Myocyte (in vitro differentiated cells): ENCODE measurements around the gene USP3. TPM values are rescaled to one million over a fixed set of nuclear protein-coding genes. Genes with fewer than 3 reads are reported as not detected.

Experiments used
- DNase-seq: peaks from one replicate; pipeline ENCODE4 v3.0.0-alpha.2; 2012; ENCODE audit warnings: low read depth
- total RNA-seq: library from RNA; depleted of rRNA; stranded (reverse); fragments of >200 nt; gene quantifications from 2 replicates; pipeline ENCODE4 v1.2.3, GENCODE V29; 2014

USP3 gene
- total RNA-seq, 1 donor from 2014 or later = 27.1 TPM

DNA sequence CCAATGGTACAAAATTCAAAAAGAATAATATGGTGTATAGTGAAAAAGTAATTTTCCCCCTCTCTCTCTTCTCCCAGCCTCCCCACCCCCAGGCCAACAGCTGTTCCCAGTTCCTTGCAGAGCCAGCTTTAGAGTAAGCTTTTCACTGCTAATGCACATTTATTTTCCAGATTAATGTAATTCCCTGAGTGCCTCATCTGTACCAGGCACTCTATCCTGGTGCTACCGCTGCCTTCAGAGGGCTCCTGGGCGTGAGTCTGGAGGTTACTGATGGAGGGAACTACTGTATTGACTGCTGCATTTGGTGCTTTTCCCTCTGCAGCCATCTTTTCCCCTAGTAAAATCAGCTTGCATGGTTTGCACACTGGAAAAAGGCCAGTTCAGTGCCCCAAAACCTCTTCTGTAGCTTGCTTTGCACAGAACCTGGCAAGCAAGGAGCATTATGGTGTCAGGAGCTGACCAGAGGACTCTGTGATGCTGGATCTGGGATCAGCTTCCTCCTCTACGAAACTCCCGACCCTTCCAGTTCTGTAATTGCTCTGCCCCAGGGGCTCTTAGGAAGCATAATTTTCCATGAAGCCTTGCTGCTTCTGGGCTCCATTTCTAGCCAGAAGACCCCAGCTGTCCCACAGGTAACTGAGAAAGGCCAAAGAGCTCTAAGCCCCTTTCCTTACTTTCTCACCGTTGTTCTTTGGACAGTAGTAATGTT, 8.5 kb upstream of the USP3 start:
- DNase-seq = no peak

DNA sequence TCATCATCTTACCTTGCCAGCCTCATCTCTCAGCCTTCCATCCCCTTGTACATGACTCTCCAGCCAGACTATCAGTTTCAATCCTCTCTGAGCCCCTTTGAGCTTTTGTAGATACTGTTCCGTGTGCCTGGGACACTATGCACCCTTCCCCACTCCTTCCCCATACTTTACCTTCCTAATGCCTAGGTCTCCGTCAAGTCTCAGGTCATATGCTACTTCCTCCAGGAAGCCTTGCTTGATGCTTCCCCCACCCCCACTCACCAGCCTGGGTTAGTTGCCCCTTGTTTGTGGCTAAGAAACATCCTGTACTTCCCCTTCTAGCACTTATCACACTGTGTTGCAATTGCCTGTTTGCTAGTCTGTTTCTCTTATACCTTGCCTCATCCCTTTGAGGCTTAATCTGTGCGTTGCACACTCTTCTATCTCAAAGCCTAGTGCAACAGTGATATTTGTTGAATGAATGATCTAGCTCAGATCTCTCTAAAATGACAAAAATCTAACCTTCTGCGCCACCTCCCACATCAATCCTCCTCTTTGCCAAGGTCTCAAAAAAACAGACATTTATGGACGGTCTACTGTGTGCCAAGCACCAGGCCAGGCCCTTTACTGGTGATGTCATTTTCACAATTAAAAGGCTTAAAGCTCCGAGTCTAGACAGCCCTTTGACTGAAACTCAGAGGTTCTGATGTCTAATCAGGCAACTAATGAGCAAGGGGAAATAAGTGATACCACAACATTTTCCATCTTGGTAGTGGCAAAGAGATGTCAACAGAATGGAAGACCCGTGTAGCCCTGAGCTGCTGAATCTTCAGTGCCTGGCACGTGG, 6.5 kb upstream of the USP3 start:
- DNase-seq = no peak

DNA sequence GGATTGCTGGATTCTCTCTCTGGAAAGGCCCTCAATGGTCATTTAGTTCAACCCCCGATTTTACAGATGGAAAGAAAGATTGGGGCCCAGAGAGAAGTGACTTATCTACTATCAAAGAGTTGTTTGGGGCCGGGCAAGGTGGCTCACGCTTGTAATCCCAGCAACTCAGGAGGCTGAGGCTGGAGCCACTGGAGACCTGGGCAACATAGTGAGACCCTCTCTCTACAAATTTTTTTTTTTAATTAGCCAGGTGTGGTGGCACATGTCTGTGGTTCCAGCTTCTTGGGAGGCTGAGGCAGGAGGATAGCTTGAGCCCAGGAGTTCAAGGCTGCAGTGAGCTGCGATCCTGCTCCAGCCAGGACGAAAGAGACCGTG, 5.2 kb upstream of the USP3 start:
- DNase-seq = no peak

DNA sequence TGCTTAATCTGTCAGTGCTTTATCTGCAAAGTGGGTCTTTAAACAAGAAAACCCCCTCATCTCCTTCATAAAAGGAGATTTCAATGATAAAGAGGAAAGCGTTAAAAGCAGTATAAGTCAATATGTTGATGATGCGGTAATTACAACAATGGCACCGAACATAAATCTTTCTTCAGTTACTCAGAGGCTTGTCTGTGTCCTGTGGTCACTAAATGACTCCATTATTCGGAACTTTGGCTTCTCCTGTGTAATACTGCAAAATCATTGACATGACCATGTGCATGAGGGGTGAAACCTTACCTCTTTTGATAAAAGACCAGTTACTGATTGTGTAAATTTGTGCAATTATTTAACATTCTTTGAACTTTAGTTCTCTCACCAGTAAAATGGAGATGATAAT, 4.8 kb upstream of the USP3 start:
- DNase-seq = no peak

DNA sequence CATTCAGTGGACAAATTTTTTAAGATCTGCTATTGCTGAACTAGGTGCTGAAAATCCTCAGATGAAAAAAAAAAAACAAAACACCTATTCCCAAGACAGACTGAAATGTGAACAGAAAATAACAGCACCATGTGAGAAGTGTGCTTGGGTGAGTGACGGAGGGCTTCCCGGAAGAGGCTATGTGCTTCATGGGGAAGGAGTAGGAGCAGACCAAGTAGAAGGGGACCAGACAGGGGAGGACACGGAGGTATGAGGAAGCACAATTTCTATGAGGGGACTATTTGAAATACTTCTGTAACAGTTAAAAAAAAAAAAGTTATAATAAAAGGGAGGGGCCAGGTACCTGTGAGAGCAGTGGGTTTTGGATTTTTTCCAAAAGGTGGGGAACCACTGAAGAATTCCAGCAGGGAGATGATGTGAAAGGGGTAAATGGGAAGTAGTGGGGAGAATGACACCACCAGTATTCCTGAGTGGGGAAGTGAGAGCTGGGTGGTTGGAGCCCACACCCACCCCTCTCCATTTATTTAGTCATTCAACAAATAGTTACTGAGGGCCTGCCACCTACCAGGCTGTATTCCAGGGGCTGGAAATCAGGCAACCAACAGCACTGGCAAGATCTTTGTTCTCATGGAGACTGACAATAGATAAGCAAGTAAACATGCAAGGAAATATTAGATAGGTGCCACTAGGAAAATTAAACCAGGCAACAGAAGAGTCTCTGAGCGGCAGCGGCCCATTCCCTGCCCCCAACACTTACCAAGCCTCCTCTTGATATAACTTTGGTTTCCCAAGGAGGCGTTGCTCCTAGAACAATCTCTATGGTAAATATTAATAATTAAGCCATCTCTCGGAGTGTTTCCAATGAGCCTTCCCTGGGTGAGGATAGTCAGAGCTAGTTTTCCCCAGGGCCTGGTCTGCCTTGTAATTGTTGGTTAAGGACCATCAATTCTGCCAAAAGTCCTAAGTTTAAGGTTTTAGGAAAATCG, 3.8 kb upstream of the USP3 start:
- no peak for DNase-seq

DNA sequence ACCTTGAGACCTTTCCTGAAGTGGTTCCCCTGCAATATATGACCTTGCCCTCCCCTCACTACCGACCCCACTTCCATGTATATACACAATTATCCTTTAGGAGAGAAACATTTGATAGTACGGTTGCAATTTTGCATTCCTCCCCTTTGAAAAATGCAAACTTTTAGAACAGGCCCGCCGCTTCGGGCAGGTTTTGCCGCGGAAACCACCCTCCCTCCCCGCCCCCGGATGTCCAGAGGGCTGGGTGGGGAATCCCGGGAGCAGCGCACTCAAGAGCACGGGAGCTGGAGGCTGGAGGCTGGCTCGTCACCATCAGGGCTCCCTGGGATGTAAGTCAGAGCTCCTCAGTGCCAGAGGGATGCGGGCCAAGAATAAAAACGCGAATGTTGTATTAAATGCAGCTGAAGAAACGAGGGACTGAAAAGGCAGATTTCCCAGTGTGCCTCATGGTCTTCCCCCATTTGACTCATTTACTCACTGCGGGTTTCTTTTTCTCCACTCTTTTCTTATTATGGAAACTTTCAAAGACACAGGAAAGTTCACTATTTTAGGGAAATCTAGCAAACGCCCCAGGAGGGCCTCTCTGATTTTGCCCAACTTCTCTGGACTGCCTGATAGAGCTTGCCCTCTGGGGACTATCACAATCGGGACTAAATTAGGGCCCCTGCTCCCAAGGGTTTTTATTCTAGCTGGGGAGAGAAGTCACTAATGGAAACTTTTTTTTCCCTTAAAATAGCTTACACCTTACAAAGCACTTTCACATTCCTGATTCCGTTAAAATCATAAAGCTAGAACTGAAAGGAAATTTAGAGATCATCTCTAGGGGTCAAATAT, 2.9 kb upstream of the USP3 start:
- peak; percentile 73 for DNase-seq

DNA sequence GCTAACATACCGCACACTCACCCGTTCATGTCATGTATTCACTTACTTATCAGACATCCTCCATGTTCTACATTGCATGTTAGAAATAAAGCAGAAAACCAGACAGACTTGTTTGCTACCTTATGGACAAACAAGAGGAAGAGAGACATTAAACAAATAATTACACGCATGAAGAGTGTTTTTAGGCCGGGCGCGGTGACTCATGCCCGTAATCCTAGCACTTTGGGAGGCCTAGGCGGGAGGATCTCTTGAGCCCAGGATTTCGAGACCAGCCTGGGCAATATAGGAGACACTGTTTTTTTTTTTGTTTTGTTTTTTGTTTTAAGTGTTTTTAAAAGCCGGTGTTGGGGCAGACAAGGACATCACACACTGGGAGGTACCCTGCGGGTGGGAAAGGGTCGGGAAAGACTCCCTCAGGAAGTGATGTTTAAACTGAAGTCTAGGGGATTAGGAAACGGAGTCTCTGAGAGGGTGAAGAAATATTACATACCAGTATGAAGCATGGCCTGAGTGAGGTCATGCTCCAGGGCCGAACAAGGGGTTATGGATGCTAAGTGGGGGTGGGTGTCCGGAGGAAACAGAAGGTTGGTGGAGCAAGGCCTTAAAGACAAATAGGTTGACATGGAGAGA, 2.1 kb upstream of the USP3 start:
- DNase-seq = no peak

DNA sequence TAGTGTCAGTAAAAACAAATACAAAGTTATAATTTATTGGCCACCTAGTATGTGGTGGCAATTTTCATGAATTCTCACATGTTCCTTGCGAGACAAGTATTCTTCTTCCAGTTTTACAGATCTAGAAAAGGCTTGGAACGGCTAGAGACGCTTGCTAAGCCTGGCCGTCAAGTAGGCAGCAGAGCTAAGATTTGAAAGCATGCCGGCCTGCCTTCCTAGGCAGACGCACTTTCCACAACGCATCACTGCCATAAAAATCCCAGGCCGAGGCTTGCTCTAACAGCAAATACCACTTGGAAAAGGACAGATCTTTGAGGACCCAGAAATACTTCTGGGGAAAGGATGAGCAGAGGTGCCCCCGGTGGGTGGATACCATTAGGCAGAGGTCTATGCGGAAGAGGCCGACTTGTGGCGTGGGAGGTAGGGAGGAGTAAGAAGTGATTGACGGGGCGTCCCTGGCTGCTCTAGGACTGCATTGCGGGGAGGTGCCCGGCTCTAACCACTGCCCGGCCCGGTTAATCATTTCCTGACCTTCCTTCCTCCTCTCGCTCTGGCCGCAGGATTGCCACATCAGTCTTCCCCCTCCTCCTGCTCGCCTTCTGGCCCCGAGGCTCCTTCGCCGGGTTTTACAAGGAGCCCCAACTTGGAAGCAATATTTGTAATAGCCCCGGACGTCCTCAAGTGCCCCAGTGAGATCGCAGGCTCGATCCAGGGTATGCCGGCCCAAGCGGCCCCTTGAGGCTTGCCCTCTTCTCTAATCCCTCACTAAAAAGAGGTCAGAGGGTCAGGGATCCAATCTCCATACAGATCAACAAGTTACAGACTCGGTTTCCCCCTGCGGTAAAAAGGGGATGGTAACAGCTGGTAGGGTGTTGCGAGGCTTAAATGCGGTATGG, 1.3 kb upstream of the USP3 start:
- DNase-seq = peak; percentile 87

DNA sequence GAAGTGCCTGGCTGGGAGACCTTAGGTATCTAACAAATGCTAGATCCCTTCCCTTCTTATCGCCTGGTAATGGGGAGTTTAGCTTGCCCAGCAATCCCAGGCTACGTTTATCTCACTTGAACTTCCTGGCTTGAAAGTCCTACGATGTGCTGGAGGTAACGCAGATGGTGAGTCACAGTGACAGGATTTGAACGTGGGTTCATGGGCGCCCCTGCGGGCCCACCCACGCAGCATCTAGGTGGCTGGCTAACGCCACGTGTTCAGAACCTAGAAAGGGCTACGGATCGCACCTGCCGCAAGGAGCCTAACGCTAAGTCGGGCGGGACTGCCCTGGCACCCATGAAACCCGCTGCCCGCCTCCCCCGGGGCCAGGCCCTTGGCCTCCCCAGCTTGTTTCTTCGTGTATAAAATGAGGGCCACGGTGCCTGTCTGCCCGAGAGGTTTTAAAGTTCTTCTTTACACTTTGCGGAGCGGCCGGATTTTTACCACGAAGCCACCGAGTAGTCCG, 600 bp upstream of the USP3 start:
- DNase-seq = peak; percentile 72

DNA sequence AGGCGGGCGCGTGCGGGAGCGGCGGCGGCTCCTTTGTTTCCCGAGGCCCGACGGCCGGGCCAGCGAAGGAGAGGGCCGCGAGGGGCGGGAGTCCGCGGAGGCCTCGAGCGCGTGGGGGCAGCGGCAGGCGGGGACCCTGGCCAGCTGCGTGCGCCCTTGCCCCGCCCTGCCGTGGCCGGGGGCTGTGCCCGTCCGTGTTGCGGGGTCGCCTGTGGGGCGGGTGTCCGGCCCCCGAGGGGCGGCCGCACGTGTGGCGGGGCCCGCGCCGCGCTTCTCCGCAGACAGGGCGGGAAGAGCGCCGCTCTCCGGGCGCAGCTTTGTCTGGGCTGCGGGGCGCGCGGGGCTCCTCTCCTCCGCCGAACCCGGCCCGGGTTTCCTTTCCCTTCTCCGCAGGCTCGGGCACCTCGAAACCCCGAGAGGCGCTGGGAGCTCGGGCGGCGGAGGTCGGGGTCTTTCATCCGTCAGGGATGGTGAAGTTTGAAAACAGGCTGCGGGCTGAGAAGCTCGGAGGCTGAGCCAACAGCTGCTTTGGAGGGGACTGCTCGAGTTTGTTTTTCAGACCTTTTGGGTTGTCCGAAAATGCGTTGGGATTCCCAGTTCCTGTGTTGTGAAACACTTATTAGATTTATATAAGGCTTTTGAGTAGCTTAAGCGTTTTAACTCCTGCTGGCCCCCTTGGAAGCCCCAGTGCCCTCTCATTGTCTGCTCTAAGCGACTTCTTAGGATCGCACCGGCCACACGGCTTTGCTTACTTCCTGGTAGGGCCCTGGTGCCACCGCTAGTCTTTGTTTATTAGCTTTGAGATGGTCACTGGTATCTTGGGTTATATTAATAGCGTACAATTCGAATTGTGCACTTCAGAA, 817 bp downstream of the USP3 start:
- peak; percentile 73 for DNase-seq

DNA sequence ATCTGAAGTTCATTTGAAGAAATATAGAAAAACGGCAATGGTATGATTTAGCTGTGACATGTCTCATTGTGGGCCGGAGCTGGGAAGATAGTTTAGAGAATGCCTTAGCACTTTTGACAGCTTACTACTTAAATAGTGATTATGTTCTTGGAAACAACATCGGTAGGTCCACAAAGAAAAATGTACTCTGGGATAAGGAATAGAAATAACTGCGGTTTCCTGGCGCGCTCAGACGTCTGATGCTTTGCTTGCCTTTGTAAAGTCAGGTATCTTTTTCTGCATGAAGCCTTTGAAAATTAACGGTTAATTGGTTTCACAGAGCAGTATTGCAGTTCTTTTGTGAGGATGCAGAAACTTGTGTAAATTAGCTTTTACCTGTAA, 1.4 kb downstream of the USP3 start:
- no peak for DNase-seq

DNA sequence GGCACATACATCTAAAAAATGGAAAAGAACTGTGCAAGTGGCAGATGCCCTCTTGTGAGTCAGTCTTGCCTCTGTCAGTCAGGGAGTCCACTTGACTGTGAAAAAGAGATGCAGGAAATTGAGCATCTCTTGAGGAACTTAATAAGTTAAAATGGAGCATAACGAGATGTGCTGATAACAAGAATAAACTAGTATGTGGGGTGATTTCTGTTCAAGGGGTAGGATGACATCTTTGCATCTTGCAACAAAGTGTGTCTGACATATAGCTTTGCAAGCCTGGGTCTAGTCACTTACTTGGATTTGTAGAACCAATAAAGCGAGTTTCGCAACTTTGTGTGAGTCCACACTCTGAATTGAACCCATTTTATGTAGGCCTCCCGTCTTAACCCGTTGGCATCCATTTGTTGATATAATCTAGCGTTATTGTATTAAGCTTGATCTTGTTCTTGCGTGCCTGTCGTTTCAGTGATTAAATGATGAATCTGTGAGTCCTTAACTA, 2.2 kb downstream of the USP3 start:
- no peak for DNase-seq

DNA sequence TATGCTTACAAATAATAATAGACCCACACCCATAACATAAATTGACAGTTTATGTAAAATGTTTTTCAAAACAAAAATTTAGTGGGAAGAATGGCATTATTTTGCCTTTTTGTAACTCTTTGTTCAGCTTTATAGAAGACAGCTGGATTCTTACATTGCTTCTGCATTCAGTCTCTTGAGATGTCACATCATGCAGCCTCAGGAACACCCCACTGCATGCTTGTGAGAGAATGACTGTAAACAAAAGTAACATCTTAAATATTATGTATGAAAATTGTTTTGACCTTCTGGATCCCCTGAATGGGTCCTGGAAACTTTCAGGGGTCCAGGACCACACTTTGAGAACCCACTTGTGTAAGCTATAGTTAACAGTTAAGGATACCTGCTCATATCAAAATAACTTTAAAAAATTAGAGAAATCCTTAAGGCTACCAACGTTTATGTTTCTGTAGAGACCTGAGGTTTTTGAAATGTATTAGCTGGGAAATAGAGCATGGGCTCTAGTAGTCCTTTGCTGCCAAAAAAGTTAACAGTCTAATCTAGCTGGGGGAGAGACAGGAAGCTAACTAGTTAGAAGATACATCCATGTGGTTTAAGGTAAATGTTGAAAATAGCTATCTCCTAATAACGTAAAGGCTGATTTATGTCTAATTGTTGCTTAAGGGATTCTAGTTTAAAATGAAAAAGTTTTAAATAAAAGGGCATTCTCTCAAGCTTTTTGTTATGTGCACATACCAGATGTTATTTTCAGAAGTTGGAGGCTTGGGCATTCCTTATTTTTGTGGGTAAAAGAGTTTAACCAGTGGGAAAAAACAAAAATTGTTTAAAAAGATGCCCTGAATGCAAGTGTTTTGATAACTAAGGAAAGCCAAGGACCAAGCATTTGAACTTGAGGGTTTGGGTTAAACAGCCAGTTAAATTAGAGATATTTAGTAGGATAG, 3.8 kb downstream of the USP3 start:
- DNase-seq = no peak

DNA sequence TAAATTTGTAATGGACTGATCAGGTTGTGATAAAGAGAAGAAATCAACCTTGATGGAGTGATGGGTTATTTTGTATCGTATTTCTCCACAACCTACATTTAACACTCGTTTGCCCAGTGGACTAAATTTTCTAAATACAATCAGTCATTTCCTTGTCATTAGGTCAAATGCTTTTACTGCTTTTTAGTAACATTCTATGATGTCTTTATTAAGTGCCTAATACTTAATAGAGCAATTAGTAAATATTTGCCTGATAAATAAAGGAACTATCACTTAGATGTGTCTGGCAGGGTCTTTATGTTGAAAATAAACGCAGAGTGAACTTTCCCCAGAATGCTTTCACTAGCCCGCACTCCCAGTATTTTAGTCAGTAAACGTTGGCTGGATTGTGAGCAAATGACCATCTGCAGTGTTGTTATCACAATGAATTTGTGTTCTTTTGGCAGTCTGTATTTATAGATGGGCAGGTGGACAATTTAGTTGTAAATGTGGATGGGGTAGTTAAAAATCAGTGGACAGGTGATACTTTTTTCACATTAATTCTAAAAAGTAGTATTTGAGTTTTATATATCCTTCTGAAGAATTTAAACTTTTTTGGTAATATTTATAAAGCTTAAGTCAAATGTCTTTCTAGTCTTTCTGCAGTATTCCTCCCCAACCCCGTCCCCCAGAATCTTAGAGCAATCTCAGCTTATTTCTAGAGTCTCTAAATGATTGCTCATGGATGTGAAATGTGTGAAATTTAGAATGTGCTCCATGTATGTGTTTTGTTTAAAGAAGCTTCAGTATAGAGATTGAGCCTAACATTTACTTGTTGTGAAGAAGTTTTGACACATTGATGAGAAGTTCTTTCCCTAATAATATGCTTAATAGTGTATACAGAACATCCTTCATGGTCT, 4.9 kb downstream of the USP3 start:
- DNase-seq = no peak
